Hepatocyte (in vitro differentiated cells): Measurements from ENCODE around the gene ZNF423. TPM values are rescaled to one million over a fixed set of nuclear protein-coding genes. Genes with fewer than 3 reads are reported as not detected.

Source experiments
- DNase-seq: peaks from one replicate; pipeline ENCODE4 v3.0.0-alpha.2; 2016; ENCODE audit warnings: low spot score
- H2AFZ ChIP-seq: fragments of 200-600 bp; sonication (generic); 2 replicates; pipeline ENCODE4 v1.6.0; 2016; ENCODE audit warnings: antibody characterized with exemption, mild to moderate bottlenecking
- H3K27ac ChIP-seq: fragments of 200-600 bp; sonication (generic); 2 replicates; pipeline ENCODE4 v1.5.1; 2016; ENCODE audit warnings: mild to moderate bottlenecking
- H3K27me3 ChIP-seq: fragments of 200-600 bp; sonication (generic); 2 replicates; pipeline ENCODE4 v1.6.1; 2016
- H3K36me3 ChIP-seq: fragments of 200-600 bp; sonication (generic); replicated peaks from 2 replicates; pipeline ENCODE4 v1.5.1; 2016; ENCODE audit warnings: low read depth; ENCODE audit not compliant: insufficient read depth
- H3K4me1 ChIP-seq: fragments of 200-600 bp; sonication (generic); 2 replicates; pipeline ENCODE4 v1.5.1; 2016; ENCODE audit warnings: mild to moderate bottlenecking, moderate library complexity; ENCODE audit not compliant: insufficient read depth
- H3K4me2 ChIP-seq: fragments of 200-600 bp; sonication (generic); 2 replicates; pipeline ENCODE4 v1.6.0; 2016
- H3K4me3 ChIP-seq: fragments of 200-600 bp; sonication (generic); 2 replicates; pipeline ENCODE4 v1.5.1; 2016; ENCODE audit warnings: mild to moderate bottlenecking
- H3K79me2 ChIP-seq: fragments of 200-600 bp; sonication (generic); 2 replicates; pipeline ENCODE4 v1.6.0; 2017; ENCODE audit warnings: mild to moderate bottlenecking
- H3K9me2 ChIP-seq: fragments of 200-600 bp; sonication (generic); replicated peaks from 2 replicates; pipeline ENCODE4 v1.6.0; 2017; ENCODE audit warnings: mild to moderate bottlenecking; ENCODE audit not compliant: insufficient read depth
- H3K9me3 ChIP-seq: fragments of 200-600 bp; sonication (generic); 2 replicates; pipeline ENCODE4 v1.5.1; 2016; ENCODE audit warnings: low read depth, mild to moderate bottlenecking
- H4K20me1 ChIP-seq: fragments of 200-600 bp; sonication (generic); 2 replicates; pipeline ENCODE4 v1.6.0; 2016; ENCODE audit warnings: mild to moderate bottlenecking; ENCODE audit not compliant: insufficient read depth, poor library complexity, severe bottlenecking
- EZH2 ChIP-seq: fragments of 200-600 bp; sonication (generic); IDR thresholded peaks from 2 replicates; pipeline ENCODE4 v1.6.1; 2016; ENCODE audit warnings: antibody characterized with exemption, mild to moderate bottlenecking, borderline replicate concordance
- EZH2phosphoT487 ChIP-seq: fragments of 200-600 bp; sonication (generic); IDR thresholded peaks from one replicate; pipeline ENCODE4 v1.6.1; 2018; ENCODE audit warnings: antibody characterized with exemption, mild to moderate bottlenecking, low read depth, moderate library complexity; ENCODE audit not compliant: unreplicated experiment, severe bottlenecking
- WGBS: methylation state at CpG from one replicate; pipeline ENCODE4 v1.1.6; 2016; ENCODE audit warnings: low lambda C conversion rate; ENCODE audit errors: missing lambda C conversion rate; 5-methylcytosine and 5-hydroxymethylcytosine counted together
- polyA plus RNA-seq: library from polyadenylated mRNA; unstranded; fragments of >200 nt; fragmentation: Nextera tagmentation; extraction: Ambion mirVana; gene quantifications from 2 replicates; pipeline ENCODE4 v1.2.1, GENCODE V29; 2016
- total RNA-seq: library from RNA; depleted of rRNA; stranded (reverse); fragments of >200 nt; gene quantifications from 2 replicates; pipeline ENCODE4 v1.2.3, GENCODE V29; 2014
- TF ChIP-seq, protein P1 (sequence below): fragments of 200-600 bp; sonication (generic); IDR thresholded peaks from 2 replicates; pipeline ENCODE4 v1.5.1; 2016; ENCODE audit warnings: antibody characterized with exemption, mild to moderate bottlenecking; ENCODE audit not compliant: poor library complexity

ZNF423 gene
- total and polyA plus RNA-seq, 2 experiments from 2014 or later: 9.6 to 11.8 TPM

DNA sequence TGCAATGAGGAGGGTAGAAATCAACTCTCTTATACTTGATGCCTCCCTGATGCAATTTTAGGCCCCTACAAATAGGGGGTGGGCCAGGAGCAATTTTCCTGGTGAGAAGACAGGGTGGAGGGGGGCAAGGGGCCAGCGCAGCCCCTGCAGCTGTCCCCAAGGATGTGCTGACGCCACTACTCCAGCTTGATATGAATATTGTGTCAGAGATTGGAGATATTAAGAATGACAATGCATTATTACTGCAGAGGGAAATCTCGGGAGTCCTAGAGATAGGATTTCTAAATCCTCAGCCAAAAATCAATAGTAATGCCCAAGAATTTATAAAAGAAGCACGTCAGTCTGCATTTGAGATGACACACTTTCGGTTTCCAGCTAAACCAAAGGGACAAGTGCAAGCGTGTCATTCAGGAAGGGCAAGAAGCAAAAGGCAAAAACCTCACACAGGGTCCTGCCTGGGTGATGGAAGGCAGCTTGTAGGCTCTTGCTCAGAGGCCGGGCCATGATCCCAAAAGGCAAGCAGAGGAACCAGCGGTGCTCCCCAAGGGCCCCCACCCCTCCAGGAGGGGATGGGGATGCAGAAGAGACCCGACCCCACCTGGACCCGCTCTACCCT is 303.5 kb downstream of the ZNF423 start:
- H4K20me1 ChIP-seq: no peaks in the 10 kb centered on the region
- TF ChIP-seq, protein P1, sequence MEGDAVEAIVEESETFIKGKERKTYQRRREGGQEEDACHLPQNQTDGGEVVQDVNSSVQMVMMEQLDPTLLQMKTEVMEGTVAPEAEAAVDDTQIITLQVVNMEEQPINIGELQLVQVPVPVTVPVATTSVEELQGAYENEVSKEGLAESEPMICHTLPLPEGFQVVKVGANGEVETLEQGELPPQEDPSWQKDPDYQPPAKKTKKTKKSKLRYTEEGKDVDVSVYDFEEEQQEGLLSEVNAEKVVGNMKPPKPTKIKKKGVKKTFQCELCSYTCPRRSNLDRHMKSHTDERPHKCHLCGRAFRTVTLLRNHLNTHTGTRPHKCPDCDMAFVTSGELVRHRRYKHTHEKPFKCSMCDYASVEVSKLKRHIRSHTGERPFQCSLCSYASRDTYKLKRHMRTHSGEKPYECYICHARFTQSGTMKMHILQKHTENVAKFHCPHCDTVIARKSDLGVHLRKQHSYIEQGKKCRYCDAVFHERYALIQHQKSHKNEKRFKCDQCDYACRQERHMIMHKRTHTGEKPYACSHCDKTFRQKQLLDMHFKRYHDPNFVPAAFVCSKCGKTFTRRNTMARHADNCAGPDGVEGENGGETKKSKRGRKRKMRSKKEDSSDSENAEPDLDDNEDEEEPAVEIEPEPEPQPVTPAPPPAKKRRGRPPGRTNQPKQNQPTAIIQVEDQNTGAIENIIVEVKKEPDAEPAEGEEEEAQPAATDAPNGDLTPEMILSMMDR: no peak
- TF ChIP-seq EZH2phosphoT487 (no peak), EZH2 (no peak)
- H3K9me3 ChIP-seq: no peaks in the 10 kb centered on the region

DNA sequence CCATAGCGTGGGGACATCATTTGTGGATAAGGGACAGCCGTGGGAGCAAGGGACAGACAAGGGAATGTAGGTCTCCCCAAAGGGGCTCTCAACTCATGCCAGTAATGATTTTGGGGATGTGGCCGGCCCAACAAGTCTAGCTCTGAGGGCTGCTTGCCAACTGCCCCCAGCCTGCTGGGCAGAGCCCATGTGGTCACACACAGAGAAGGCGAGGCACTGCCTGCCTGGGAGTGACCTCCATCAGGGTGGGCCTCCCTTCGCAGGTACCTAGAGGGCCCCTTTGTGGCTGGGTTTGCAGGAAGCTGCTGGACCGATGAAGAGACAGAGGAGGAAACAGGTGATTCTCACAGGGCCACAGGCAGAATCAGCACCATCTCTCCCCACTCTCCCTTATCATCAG is 305.2 kb downstream of the ZNF423 start:
- H3K9me2 ChIP-seq: no peaks in the 10 kb centered on the region
- H3K79me2 ChIP-seq: no peaks in the 10 kb centered on the region
- no peaks in the 10 kb centered on the region for H3K27me3 ChIP-seq
- H2AFZ ChIP-seq: no peak overlapping the region
- peaks cover 2% of the 10 kb centered on the region for H3K4me1 ChIP-seq
- DNase-seq: no peak
- no peak overlapping the region for H3K4me3 ChIP-seq
- H3K4me2 ChIP-seq: no peak overlapping the region
- WGBS: 91% methylated on average over 6 of the region's 6 CpGs
- H4K20me1 ChIP-seq: peaks cover 3% of the 10 kb centered on the region
- H3K27ac ChIP-seq: no peak overlapping the region
- TF ChIP-seq EZH2phosphoT487: no peak
- TF ChIP-seq, protein P1: no peak
- no peak for TF ChIP-seq EZH2
- H3K9me3 ChIP-seq: no peaks in the 10 kb centered on the region
- H3K36me3 ChIP-seq: no peaks in the 10 kb centered on the region

More for the DNA sequence above, 303.5 kb downstream of the ZNF423 start:
- DNase-seq: no peak
- no peak overlapping the region for H3K27ac ChIP-seq
- no peaks in the 10 kb centered on the region for H3K36me3 ChIP-seq
- peaks cover 8% of the 10 kb centered on the region for H3K4me1 ChIP-seq
- no peaks in the 10 kb centered on the region for H3K79me2 ChIP-seq
- H3K4me3 ChIP-seq: no peak overlapping the region
- no peaks in the 10 kb centered on the region for H3K27me3 ChIP-seq
- no peak overlapping the region for H2AFZ ChIP-seq
- no peak overlapping the region for H3K4me2 ChIP-seq
- no peaks in the 10 kb centered on the region for H3K9me2 ChIP-seq
- WGBS: 94% methylated on average over 10 of the region's 10 CpGs

DNA sequence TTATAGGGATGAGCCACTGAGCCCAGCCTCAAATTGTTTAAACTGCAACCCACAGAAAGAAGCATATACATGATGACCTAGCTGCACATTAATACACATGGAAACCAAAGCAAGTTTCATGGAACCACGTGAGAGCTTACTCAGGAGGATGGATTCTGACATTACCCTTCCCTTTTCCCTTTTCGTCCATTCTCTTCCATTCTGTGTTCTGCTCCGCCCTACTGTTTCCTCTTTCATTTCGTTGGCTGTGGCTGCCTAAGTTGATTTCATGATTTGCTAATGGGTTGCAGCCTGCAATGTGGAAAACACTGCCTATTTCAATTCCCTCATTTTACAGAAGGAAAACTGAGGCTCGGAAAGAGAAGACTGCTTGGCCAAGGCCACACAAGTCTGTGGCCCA is 305.8 kb downstream of the ZNF423 start:
- Histone ChIP-seq H3K27me3 (no peaks in the 10 kb centered on the region), H3K4me1 (peaks cover 4% of the 10 kb centered on the region), H3K9me3 (no peaks in the 10 kb centered on the region), H4K20me1 (peaks cover 5% of the 10 kb centered on the region), H3K4me2 (no peak overlapping the region), H3K27ac (no peak overlapping the region), H3K9me2 (no peaks in the 10 kb centered on the region), H3K4me3 (no peak overlapping the region), H3K36me3 (no peaks in the 10 kb centered on the region), H3K79me2 (no peaks in the 10 kb centered on the region), H2AFZ (no peak overlapping the region)
- TF ChIP-seq EZH2: no peak
- DNase-seq: no peak
- WGBS: 93% methylated on average over 5 of the region's 5 CpGs

DNA sequence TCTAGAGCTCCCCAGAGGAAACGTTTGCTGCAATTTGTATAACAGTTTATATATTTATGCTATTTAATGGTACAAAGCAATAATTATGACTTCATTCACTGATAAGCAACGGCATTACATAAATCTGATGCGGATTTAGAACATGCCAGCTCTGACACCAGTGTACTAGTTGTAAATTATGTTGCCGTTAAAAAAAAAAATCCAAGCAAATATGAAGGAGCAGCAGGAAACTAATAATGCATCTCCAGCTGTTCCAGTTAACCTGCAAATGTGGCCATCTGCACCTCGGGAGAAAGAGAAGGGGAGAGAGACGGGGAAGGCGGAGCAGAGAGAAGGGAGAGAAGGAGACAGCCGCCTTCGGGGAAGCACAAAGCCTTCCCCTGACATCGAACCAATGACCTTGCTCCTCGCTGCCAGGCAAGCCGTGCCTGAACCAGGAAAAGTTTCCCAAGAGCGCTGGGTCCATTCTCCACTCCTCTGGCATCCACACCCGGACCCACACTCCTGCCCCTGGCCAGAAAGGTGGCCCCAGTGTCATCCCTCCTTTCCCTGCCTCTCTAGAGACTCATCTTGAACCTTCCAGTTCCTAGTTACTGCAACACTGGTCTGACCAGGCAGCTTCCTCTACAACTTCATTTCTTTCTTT is 307.5 kb downstream of the ZNF423 start:
- no peak overlapping the region for H3K4me3 ChIP-seq
- H3K27me3 ChIP-seq: no peaks in the 10 kb centered on the region
- peaks cover 5% of the 10 kb centered on the region for H4K20me1 ChIP-seq
- H3K27ac ChIP-seq: no peak overlapping the region
- no peak overlapping the region for H3K4me2 ChIP-seq
- no peaks in the 10 kb centered on the region for H3K9me3 ChIP-seq
- 73% methylated on average over 14 of the region's 14 CpGs for WGBS
- peaks cover 4% of the 10 kb centered on the region for H3K4me1 ChIP-seq
- no peak for DNase-seq
- no peaks in the 10 kb centered on the region for H3K36me3 ChIP-seq
- no peak overlapping the region for H2AFZ ChIP-seq
- TF ChIP-seq, protein P1: no peak
- TF ChIP-seq EZH2phosphoT487 (no peak), EZH2 (no peak)
- no peaks in the 10 kb centered on the region for H3K79me2 ChIP-seq
- H3K9me2 ChIP-seq: no peaks in the 10 kb centered on the region
